ENCODE measurements around the gene LGI2.

The LGI2 gene

GRCh38 chr4:24968992-24969391 is 61.8 kb downstream of the LGI2 start:
- Mint-ChIP-seq H3K9me3 (peaks cover 5 to 18% of the 10 kb centered on the region in 2 donors), H3K4me3 (no peak overlapping the region), H3K27me3 (peaks cover 18% of the 10 kb centered on the region), H3K4me1 (no peaks in the 10 kb centered on the region), H3K27ac (no peak overlapping the region)
- ATAC-seq (no peak), DNase-seq (no peak)

- no peaks in the 10 kb centered on the region for H3K4me1 Mint-ChIP-seq
These were observed 62.5 kb downstream of the LGI2 start for GRCh38 chr4:24968278-24968677.

GRCh38 chr4:24967346-24967745 is 63.4 kb downstream of the LGI2 start:
- Mint-ChIP-seq H3K4me1 (no peaks in the 10 kb centered on the region), H3K4me3 (no peak overlapping the region), H3K9me3 (peaks cover 5 to 18% of the 10 kb centered on the region in 2 donors), H3K27me3 (peaks cover 4% of the 10 kb centered on the region), H3K27ac (no peak overlapping the region)
- no peak for ATAC-seq
- no peak for DNase-seq

More at GRCh38 chr4:24968278-24968677, 62.5 kb downstream of the LGI2 start:
- ATAC-seq, result no peak
- Mint-ChIP-seq H3K4me3 (no peak overlapping the region), H3K27me3 (peaks cover 12% of the 10 kb centered on the region), H3K27ac (no peak overlapping the region), H3K9me3 (peaks cover 5 to 18% of the 10 kb centered on the region in 2 donors)
- no peak for DNase-seq

GRCh38 chr4:24966076-24966475 is 64.7 kb downstream of the LGI2 start:
- peaks cover 5 to 18% of the 10 kb centered on the region in 2 donors for H3K9me3 Mint-ChIP-seq
- no peak overlapping the region for H3K4me3 Mint-ChIP-seq
- no peaks in the 10 kb centered on the region for H3K27me3 Mint-ChIP-seq
- no peak overlapping the region for H3K27ac Mint-ChIP-seq
- DNase-seq (no peak), ATAC-seq (no peak)
- no peaks in the 10 kb centered on the region for H3K4me1 Mint-ChIP-seq

- ATAC-seq, result no peak
- DNase-seq, result no peak
- no peak overlapping the region for H3K27ac Mint-ChIP-seq
- H3K9me3 Mint-ChIP-seq, result peaks cover 5 to 18% of the 10 kb centered on the region in 2 donors
- no peaks in the 10 kb centered on the region for H3K27me3 Mint-ChIP-seq
- H3K4me3 Mint-ChIP-seq, result no peak overlapping the region
- no peaks in the 10 kb centered on the region for H3K4me1 Mint-ChIP-seq
These were observed 65.1 kb downstream of the LGI2 start for GRCh38 chr4:24965627-24966026.

GRCh38 chr4:24963277-24963676 is 67.5 kb downstream of the LGI2 start:
- H3K9me3 Mint-ChIP-seq, result peaks cover 5 to 18% of the 10 kb centered on the region in 2 donors
- no peak overlapping the region for H3K4me3 Mint-ChIP-seq
- H3K27ac Mint-ChIP-seq, result no peak overlapping the region
- H3K4me1 Mint-ChIP-seq, result no peaks in the 10 kb centered on the region
- no peaks in the 10 kb centered on the region for H3K27me3 Mint-ChIP-seq
- ATAC-seq (no peak), DNase-seq (no peak)

GRCh38 chr4:24957886-24958285 is 72.9 kb downstream of the LGI2 start:
- no peak overlapping the region for H3K27ac Mint-ChIP-seq
- DNase-seq (no peak), ATAC-seq (no peak)
- H3K9me3 Mint-ChIP-seq, result no peaks in the 10 kb centered on the region
- H3K27me3 Mint-ChIP-seq, result no peaks in the 10 kb centered on the region
- H3K4me3 Mint-ChIP-seq, result no peak overlapping the region
- no peaks in the 10 kb centered on the region for H3K4me1 Mint-ChIP-seq

GRCh38 chr4:24956763-24957162 is 74.0 kb downstream of the LGI2 start:
- ATAC-seq (no peak), DNase-seq (no peak)
- Mint-ChIP-seq H3K27ac (no peak overlapping the region), H3K4me1 (no peaks in the 10 kb centered on the region), H3K9me3 (no peaks in the 10 kb centered on the region), H3K4me3 (no peak overlapping the region), H3K27me3 (no peaks in the 10 kb centered on the region)

GRCh38 chr4:24956091-24956490 is 74.7 kb downstream of the LGI2 start:
- Mint-ChIP-seq H3K27me3 (no peaks in the 10 kb centered on the region), H3K4me3 (no peak overlapping the region), H3K27ac (no peak overlapping the region), H3K4me1 (no peaks in the 10 kb centered on the region), H3K9me3 (no peaks in the 10 kb centered on the region)
- ATAC-seq, result no peak
- DNase-seq, result no peak

- no peak overlapping the region for H3K4me3 Mint-ChIP-seq
- H3K27ac Mint-ChIP-seq, result no peak overlapping the region
- peaks cover 8% of the 10 kb centered on the region for H3K27me3 Mint-ChIP-seq
- no peak for ATAC-seq
- H3K9me3 Mint-ChIP-seq, result peaks cover 0 to 10% of the 10 kb centered on the region in 2 donors
- DNase-seq, result no peak
- no peaks in the 10 kb centered on the region for H3K4me1 Mint-ChIP-seq
These were observed 78.1 kb downstream of the LGI2 start for GRCh38 chr4:24952667-24953066.

GRCh38 chr4:24949970-24950369 is 80.8 kb downstream of the LGI2 start:
- Mint-ChIP-seq H3K27me3 (peaks cover 15% of the 10 kb centered on the region), H3K27ac (no peak overlapping the region), H3K9me3 (peaks cover 0 to 16% of the 10 kb centered on the region in 2 donors), H3K4me3 (no peak overlapping the region), H3K4me1 (no peaks in the 10 kb centered on the region)
- DNase-seq, result no peak
- no peak for ATAC-seq

All from stimulated activated naive CD8-positive, alpha-beta T cell treated with anti-CD3 and anti-CD28 coated beads, Interleukin-15, amount 100 ng/mL, for 72 hours (primary cell).